A204.1 (cell line): ENCODE results near the gene TEC.
"Not testable (repeated sequence)": the region's sequence is repeated elsewhere in the genome, so short reads cannot be mapped to it uniquely, and the experiment has no call there.

ENCODE experiments used
- FAIRE-seq: peaks from 2 replicates; lab custom pipeline; 2012; peaks lifted over from hg19 to GRCh38; lab: Jason Lieb, UNC

TEC gene

DNA sequence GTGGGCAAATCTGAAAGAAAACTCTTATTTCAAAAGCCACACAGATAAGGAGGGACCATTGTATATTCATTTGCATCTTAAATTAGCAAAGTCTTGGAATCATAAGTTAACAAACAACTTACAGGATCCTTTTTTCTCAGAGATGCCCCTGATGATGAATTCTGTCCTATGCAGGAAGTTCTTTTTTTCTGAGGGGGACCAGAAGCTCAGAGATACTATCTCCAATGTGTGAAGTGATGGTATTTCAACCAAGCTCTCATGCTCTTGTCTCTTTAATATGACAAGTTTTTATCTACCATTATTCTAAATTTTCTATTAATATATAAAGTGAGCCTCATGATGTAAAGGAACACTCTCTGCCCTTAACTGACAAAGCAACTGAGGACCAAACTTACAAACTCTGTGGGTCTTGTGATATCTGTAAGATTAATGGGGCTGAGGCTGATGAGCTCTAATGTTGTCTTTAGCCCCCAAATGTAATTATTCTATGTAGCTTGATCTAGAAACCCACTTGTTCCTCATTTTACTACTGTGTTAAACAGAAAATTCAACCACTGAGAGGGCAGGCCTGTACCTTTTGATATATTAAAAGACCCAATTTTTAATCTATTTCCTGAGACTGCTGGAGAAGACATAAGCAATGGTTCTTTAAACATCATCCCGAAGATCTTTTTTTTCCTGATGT is 27.0 kb downstream of the TEC start:
- FAIRE-seq = no peak

GRCh38 chr4:48241731-48242130 is 27.9 kb downstream of the TEC start:
- FAIRE-seq = no peak

DNA sequence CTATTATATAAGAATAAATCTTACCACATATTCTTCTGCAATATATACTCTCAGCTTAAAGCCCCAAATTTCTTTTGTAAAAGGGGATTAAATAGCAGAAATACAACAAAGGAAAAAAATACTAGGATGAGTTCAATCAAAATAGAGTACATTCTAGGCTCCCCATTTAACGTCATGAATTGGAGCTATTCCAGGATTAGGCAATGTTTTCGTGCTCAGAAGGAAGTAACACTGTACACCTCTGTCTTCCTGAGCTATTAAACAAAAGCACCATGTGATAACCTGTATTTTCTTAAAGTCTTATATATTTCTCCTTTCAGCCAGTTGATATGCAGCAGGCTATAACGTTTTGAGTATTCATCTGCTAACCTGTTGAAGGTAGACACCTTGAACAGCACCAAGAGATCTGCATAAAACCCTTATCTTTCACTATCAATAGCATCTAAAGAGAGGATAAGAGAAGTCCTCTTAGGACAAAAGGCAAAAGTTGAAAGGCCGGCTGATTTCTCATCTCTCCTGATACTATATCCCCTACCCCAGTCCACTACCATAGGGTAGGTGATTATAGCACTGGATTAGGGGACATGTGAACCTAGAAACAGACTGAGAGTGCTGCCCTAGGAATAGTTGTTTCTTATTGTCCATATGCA is 31.5 kb downstream of the TEC start:
- FAIRE-seq = no peak

DNA sequence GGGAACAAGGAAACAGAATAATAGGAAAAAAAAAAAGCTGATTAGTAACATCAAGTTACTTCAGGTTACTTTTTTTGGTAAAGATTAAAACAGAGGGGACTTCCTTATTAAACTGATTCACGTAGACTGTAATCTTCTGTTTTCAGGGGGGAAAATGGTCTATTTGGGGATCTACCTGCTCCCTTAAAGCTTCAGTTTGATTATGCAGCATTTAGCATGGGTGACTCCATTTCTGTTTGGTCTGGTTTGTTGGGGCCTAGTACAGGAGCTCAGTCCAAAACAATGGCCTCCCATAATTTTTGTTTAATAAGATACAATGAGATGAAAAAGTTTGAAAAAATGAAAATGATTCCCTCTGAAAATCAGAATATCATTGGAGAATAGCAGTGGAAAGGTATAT is 34.6 kb downstream of the TEC start:
- no peak for FAIRE-seq

- FAIRE-seq = no peak
Measured at GRCh38 chr4:48234575-48234974, 35.1 kb downstream of the TEC start.

- no peak for FAIRE-seq
Measured at GRCh38 chr4:48228949-48229348, 40.7 kb downstream of the TEC start.

- no peak for FAIRE-seq
Measured at GRCh38 chr4:48227662-48228061, 42.0 kb downstream of the TEC start.

DNA sequence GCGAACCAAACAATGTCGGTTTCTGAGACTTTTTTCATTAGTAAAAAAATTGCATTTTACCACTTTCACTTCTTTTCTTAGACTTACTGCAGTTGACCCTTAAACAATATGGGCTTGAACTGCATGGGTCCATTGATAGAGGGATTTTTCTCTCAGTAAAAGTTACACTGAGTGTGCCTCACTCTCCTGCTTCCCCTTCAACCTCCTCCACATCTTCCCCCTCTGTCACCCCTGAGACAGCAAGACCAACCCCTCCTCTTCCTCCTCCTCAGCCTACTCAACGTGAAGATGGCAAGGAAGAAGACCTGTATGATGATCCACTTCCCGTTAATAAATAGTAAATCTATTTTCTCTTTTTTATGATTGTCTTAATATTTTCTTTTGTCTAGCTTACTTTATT is 43.4 kb downstream of the TEC start:
- FAIRE-seq = no peak

GRCh38 chr4:48225368-48226141 is 44.1 kb downstream of the TEC start:
- FAIRE-seq = no peak

GRCh38 chr4:48224606-48225005 is 45.0 kb downstream of the TEC start:
- no peak for FAIRE-seq

GRCh38 chr4:48223633-48224295 is 45.9 kb downstream of the TEC start:
- FAIRE-seq = no peak

DNA sequence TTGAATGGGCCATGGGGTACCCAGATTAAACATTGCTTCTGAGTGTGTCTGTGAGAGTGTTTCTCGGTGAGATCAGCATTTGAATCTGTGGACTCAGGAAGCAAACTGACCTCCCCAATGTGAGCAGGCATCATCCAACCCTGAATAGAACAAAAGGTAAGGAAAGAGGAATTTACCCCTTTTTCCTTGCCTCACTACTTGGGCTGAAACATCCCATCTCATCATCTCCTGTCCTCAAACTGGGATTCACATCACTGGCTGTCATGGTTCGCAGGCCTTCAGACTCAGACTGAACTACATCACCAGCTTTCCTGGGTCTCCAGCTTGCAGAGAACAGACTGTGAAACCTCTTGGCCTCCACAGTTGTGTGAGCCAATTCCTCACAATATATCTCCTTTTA is 47.1 kb downstream of the TEC start:
- no peak for FAIRE-seq

DNA sequence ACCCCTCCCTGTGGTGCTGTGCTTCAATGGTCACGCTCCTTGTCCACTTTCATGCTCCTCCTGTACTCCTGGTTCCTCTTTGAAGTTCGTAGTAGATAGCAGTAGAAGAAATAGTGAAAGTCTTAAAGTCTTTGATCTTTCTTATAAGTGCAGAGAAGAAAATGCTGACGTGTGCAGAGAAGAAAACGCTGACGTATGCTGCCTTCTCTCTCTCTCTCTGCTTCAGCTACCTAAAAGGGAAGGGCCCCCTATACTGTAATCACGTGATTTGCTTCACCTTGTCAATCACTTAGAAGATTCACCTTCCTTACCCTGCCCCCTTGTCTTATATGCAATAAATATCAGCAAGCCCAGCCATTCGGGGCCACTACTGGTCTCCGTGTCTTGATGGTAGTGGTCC is 50.2 kb downstream of the TEC start:
- FAIRE-seq = not testable (repeated sequence)

- no peak for FAIRE-seq
Measured at GRCh38 chr4:48216563-48216962, 53.1 kb downstream of the TEC start.

DNA sequence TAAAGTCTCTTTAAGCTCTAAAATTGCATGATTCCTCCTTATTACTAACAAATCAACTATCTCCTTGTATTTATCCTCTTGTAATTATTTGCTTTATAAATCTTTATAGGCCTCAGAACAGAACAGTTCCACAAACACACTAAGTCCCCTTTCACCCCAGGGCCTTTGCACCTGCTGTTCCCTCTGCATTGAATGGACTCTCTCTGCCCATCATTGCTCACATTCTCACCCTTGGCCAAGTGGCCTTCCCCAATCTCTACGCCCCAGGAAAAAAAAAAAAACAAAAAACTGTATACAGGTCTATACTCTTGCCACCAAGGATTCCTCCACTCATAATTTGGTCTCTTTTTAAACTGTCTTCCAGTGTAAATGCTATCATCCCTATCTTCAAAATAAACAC is 53.7 kb downstream of the TEC start:
- FAIRE-seq = no peak

GRCh38 chr4:48212165-48212564 is 57.5 kb downstream of the TEC start:
- no peak for FAIRE-seq

- FAIRE-seq = no peak
Measured at GRCh38 chr4:48210966-48211328, 58.7 kb downstream of the TEC start.

DNA sequence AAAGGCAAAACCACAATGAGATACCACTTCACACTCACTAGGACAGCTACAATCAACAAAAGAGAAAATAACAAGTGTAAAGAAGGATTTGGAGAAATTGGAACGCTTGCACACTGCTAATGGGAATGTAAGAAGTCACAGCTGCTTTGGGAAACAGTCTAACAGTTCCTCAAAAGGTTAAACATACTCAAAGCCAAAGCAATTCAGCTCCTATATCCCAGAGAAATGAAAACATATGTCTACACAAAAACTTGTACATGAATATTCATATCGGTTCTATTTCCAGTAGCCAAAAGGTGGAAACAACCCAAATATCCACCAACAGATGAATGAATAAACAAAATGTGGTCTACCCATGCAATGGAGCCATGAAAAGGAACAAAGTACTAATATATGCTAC is 64.0 kb downstream of the TEC start:
- FAIRE-seq = no peak

- no peak for FAIRE-seq
Measured at GRCh38 chr4:48205107-48205506, 64.5 kb downstream of the TEC start.

DNA sequence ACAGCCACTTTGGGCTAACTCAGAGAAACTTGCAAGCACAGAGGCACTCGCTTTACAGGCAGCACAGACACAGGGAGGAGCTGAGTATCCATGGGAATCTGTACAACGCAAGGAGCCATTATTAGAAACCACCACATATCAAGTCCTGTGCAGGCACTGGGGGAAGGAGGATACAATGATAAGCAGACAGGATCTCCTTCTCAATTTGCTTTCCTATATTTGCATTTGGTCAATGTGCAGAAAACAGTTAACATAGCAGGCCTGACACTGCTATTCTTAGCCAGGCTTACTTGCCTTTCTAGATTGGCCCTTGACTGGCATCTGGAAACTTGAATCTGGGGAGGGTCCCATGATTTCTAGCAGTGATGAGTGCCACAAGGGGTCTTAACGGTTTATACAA is 65.8 kb downstream of the TEC start:
- no peak for FAIRE-seq

GRCh38 chr4:48197643-48198237 is 71.9 kb downstream of the TEC start:
- no peak for FAIRE-seq

- FAIRE-seq = no peak
Measured at GRCh38 chr4:48196758-48197504, 72.7 kb downstream of the TEC start.
